Neural cell (in vitro differentiated cells): ENCODE results near the gene ASB18. TPM values are rescaled to one million over a fixed set of nuclear protein-coding genes. Genes with fewer than 3 reads are reported as not detected.

Experiments used
- H2AFZ ChIP-seq: fragments of 200-600, 300-800 bp; sonication (generic), shearing (Covaris generic); 2 replicates; pipeline ENCODE4 v1.6.0; 2014; ENCODE audit warnings: low read depth, mild to moderate bottlenecking, antibody characterized with exemption, low read length, moderate library complexity
- H3F3A ChIP-seq: fragments of 200-600 bp; shearing (Covaris generic); 2 replicates; pipeline ENCODE4 v1.6.1; 2016; ENCODE audit warnings: mild to moderate bottlenecking, moderate library complexity, mixed read lengths, antibody characterized with exemption, low read length; ENCODE audit not compliant: insufficient read depth, poor library complexity, severe bottlenecking
- H3K27ac ChIP-seq: fragments of 200-600, 300-800 bp; sonication (generic), shearing (Covaris generic); 2 replicates; pipeline ENCODE4 v1.5.1; 2014; ENCODE audit warnings: mild to moderate bottlenecking, low read length, moderate library complexity
- H3K27me3 ChIP-seq: fragments of 300-800, 200-600 bp; sonication (generic), shearing (Covaris generic); 2 replicates; pipeline ENCODE4 v1.6.0; 2014; ENCODE audit warnings: mild to moderate bottlenecking, low read depth, low read length, moderate library complexity; ENCODE audit not compliant: insufficient read depth
- H3K36me3 ChIP-seq: fragments of 300-800, 200-600 bp; sonication (generic), shearing (Covaris generic); 2 replicates; pipeline ENCODE4 v1.5.1; 2014; ENCODE audit warnings: mild to moderate bottlenecking, antibody characterized with exemption, low read length, moderate library complexity; ENCODE audit not compliant: insufficient read depth
- H3K4me2 ChIP-seq: fragments of 300-800, 200-600 bp; sonication (generic), shearing (Covaris generic); 2 replicates; pipeline ENCODE4 v1.6.0; 2014; ENCODE audit warnings: mild to moderate bottlenecking, low read length
- H3K4me3 ChIP-seq: fragments of 300-800, 200-600 bp; sonication (generic), shearing (Covaris generic); 2 replicates; pipeline ENCODE4 v1.5.1; 2014; ENCODE audit warnings: mild to moderate bottlenecking, low read length, moderate library complexity
- H3K79me2 ChIP-seq: fragments of 200-600 bp; shearing (Covaris generic); replicated peaks from 2 replicates; pipeline ENCODE4 v1.6.0; 2014; ENCODE audit warnings: mild to moderate bottlenecking, low read length, moderate library complexity; ENCODE audit not compliant: insufficient read depth
- H3K9ac ChIP-seq: fragments of 300-800, 200-600 bp; sonication (generic), shearing (Covaris generic); 2 replicates; pipeline ENCODE4 v1.6.1; 2016; ENCODE audit warnings: mild to moderate bottlenecking, low read length, mixed read lengths
- H3K9me2 ChIP-seq: fragments of 200-600 bp; shearing (Covaris generic); 2 replicates; pipeline ENCODE4 v1.6.1; 2016; ENCODE audit warnings: mild to moderate bottlenecking, low read length, mixed read lengths; ENCODE audit not compliant: insufficient read depth
- H3K9me3 ChIP-seq: fragments of 200-600, 300-800 bp; sonication (generic), shearing (Covaris generic); 2 replicates; pipeline ENCODE4 v1.6.1; 2016; ENCODE audit warnings: mild to moderate bottlenecking, mixed run types, low read length, moderate library complexity, mixed read lengths
- H4K20me1 ChIP-seq: fragments of 200-600 bp; shearing (Covaris generic); 2 replicates; pipeline ENCODE4 v1.6.1; 2016; ENCODE audit warnings: mild to moderate bottlenecking, mixed run types; ENCODE audit not compliant: insufficient read depth
- CTCF ChIP-seq: fragments of 450-650 bp; IDR thresholded peaks from 2 replicates; pipeline ENCODE4 v1.5.1; 2014; ENCODE audit warnings: antibody characterized with exemption, mild to moderate bottlenecking, moderate library complexity; ENCODE audit not compliant: poor library complexity, severe bottlenecking
- EP300 ChIP-seq: fragments of 450-650 bp; conservative IDR thresholded peaks from 2 replicates; pipeline ENCODE4 v1.6.1; 2014; ENCODE audit warnings: antibody characterized with exemption, mild to moderate bottlenecking, moderate library complexity; ENCODE audit not compliant: poor library complexity, severe bottlenecking
- EZH2 ChIP-seq: fragments of 200-600, 300-800 bp; shearing (Covaris generic), sonication (generic); IDR thresholded peaks from 2 replicates; pipeline ENCODE4 v1.6.1; 2014; ENCODE audit warnings: antibody characterized with exemption, low read length, borderline replicate concordance, mild to moderate bottlenecking; ENCODE audit not compliant: insufficient read depth, poor library complexity, severe bottlenecking
- MXI1 ChIP-seq: fragments of 450-650 bp; conservative IDR thresholded peaks from 2 replicates; pipeline ENCODE4 v1.6.1; 2014; ENCODE audit warnings: antibody characterized with exemption, mild to moderate bottlenecking; ENCODE audit not compliant: poor library complexity, severe bottlenecking
- POLR2AphosphoS5 ChIP-seq: IDR thresholded peaks from 2 replicates; pipeline ENCODE4 v1.6.1; 2012
- RAD21 ChIP-seq: fragments of 450-650 bp; conservative IDR thresholded peaks from 2 replicates; pipeline ENCODE4 v1.6.1; 2014; ENCODE audit warnings: antibody characterized with exemption, mild to moderate bottlenecking, moderate library complexity
- REST ChIP-seq: IDR thresholded peaks from 2 replicates; pipeline ENCODE4 v1.6.1; 2012; ENCODE audit warnings: borderline replicate concordance
- SMC3 ChIP-seq: fragments of 450-650 bp; conservative IDR thresholded peaks from 2 replicates; pipeline ENCODE4 v1.6.1; 2014; ENCODE audit warnings: antibody characterized with exemption, mild to moderate bottlenecking, moderate library complexity; ENCODE audit not compliant: poor library complexity
- TAF1 ChIP-seq: IDR thresholded peaks from 2 replicates; pipeline ENCODE4 v1.6.1; 2012; ENCODE audit warnings: low read depth
- polyA plus RNA-seq: library from polyadenylated mRNA; depleted of rRNA; stranded (reverse); fragments of >200 nt; gene quantifications from 2 replicates; pipeline ENCODE4 v1.2.3, GENCODE V29; 2014

ASB18 gene
- polyA plus RNA-seq, 1 donor from 2014 or later: not detected

DNA sequence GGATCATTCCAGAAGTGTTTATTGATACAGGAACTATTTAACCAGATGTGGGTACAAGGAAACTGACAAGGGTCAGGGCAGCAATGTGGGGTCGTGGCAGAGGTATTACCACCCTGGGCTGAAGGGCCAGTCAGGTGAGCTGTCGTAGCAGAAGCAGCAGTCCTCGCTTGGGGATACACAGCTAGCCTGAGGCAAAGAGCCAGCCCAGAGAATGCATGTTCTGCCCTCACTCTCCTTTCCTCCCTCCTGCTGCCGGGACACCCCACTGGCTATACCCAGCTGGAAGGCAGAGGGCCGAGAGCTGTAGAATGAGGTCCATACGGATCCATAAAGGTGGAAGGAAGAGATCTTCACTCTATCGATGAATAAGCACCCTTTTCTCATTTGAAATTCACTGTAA lies 63.8 kb downstream of the ASB18 start:
- H3K9me2 ChIP-seq: no peaks in the 10 kb centered on the region
- H3F3A ChIP-seq: no peaks in the 10 kb centered on the region
- no peak overlapping the region for H3K27ac ChIP-seq
- no peaks in the 10 kb centered on the region for H3K9me3 ChIP-seq
- H3K36me3 ChIP-seq: no peaks in the 10 kb centered on the region
- H2AFZ ChIP-seq: no peak overlapping the region
- H3K4me2 ChIP-seq: no peak overlapping the region
- H3K27me3 ChIP-seq: no peaks in the 10 kb centered on the region
- no peak overlapping the region for H3K9ac ChIP-seq
- TF ChIP-seq EP300: no peak
- TF ChIP-seq RAD21: no peak
- TF ChIP-seq SMC3: no peak
- no peak for TF ChIP-seq REST
- TF ChIP-seq EZH2: no peak
- TF ChIP-seq CTCF: no peak
- H4K20me1 ChIP-seq: no peaks in the 10 kb centered on the region
- no peaks in the 10 kb centered on the region for H3K79me2 ChIP-seq
- no peak overlapping the region for H3K4me3 ChIP-seq

GRCh38 chr2:236196366-236196765 lies 67.8 kb downstream of the ASB18 start:
- H3K27me3 ChIP-seq: no peaks in the 10 kb centered on the region
- H3F3A ChIP-seq: no peaks in the 10 kb centered on the region
- no peak overlapping the region for H3K4me3 ChIP-seq
- H3K9me2 ChIP-seq: no peaks in the 10 kb centered on the region
- H4K20me1 ChIP-seq: no peaks in the 10 kb centered on the region
- TF ChIP-seq POLR2AphosphoS5 (no peak), CTCF (no peak), MXI1 (no peak), EP300 (no peak), RAD21 (no peak), EZH2 (no peak), SMC3 (no peak), TAF1 (no peak), REST (no peak)
- H3K9me3 ChIP-seq: no peaks in the 10 kb centered on the region
- H3K79me2 ChIP-seq: no peaks in the 10 kb centered on the region
- H3K36me3 ChIP-seq: no peaks in the 10 kb centered on the region
- H3K27ac ChIP-seq: no peak overlapping the region
- H2AFZ ChIP-seq: no peak overlapping the region
- no peak overlapping the region for H3K9ac ChIP-seq
- H3K4me2 ChIP-seq: no peak overlapping the region
